Brain pericyte (primary cell): ENCODE results near the gene INHBC.
"Not testable (repeated sequence)": the region's sequence is repeated elsewhere in the genome, so short reads cannot be mapped to it uniquely, and the experiment has no call there.

Experiments
- DNase-seq: peaks from one replicate; pipeline ENCODE4 v3.0.0-alpha.2; 2012; ENCODE audit warnings: low read depth, low spot score

INHBC gene, protein sequence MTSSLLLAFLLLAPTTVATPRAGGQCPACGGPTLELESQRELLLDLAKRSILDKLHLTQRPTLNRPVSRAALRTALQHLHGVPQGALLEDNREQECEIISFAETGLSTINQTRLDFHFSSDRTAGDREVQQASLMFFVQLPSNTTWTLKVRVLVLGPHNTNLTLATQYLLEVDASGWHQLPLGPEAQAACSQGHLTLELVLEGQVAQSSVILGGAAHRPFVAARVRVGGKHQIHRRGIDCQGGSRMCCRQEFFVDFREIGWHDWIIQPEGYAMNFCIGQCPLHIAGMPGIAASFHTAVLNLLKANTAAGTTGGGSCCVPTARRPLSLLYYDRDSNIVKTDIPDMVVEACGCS

DNA sequence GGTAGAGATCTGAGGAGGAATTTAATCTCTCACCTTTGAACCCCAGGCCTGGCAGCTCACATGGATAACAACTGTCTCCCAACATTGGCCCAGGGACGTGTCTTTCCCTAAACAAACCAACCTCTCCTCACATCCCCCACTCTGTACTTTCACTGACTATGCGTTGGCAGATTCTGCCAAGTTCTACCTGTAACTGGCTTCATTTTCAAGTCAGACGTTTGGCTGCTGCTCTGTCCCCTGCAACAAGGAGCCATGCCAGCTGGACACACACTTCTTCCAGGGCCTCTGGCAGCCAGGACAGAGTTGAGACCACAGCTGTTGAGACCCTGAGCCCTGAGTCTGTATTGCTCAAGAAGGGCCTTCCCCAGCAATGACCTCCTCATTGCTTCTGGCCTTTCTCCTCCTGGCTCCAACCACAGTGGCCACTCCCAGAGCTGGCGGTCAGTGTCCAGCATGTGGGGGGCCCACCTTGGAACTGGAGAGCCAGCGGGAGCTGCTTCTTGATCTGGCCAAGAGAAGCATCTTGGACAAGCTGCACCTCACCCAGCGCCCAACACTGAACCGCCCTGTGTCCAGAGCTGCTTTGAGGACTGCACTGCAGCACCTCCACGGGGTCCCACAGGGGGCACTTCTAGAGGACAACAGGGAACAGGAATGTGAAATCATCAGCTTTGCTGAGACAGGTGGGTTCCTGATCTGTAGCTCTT is at the start of gene INHBC:
INHBC (plus strand) TSS at position 268 of the 707 bp plus-strand sequence; CDS start at position 371, 103 bp downstream.
- no peak for DNase-seq

DNA sequence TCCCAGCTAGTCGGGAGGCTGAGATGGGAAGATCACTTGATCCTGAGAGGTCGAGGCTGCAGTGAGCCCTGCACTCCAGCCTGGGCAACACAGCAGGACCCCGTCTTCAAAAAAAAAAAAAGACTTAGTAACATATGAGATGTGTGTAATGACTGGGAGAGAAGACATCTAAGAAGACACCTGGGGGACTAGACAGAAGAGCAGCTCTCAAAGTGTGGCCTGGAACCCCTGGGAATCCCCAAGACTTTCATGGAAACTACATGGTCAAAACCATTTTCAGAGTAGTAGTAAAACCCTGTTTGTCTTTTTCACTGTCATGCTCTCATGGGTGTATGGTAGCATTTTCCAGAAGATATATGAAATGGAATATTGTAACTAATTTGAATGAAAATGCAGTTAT is 49.0 kb upstream of the INHBC start:
- no peak for DNase-seq

DNA sequence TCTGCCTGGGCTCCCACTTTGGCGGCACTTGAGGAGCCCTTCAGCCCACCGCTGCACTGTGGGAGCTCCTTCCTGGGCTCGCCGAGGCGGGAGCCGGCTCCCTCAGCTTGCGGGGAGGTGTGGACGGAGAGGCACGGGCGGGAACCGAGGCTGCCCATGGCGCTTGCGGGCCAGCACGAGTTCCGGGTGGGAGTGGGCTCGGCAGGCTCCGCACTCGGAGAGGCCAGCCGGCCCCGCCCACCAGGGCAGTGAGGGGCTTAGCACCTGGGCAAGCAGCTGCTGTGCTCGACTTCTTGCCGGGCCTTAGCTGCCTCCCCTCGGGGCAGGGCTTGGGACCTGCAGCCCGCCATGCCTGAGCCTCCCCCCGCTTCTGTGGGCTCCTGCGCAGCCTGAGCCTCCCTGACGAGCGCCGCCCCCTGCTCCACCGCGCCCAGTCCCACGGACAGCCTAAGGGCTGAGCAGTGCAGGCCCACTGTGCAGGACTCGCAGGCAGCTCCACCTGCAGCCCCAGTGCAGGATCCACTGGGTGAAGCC is 48.3 kb upstream of the INHBC start:
- no peak for DNase-seq

DNA sequence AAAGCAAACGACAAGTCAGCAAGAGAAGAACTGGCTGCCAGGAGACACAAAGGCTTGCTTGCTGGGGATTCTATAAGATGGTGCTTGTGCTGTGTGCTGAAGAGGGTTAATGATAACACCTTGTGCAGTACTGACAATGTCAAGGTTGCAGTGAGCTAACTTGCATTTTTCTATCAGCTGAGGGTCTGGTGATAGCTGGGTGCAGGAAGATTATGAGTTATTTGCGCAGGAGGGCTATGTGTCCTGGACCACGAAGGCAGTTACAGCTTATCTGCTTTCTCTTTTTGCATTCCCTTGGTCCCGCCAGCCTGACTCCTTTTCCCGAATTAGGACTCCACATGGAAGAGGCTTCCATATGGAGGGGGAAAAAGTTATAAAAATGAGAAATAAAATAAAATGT is 46.2 kb upstream of the INHBC start:
- DNase-seq: no peak

DNA sequence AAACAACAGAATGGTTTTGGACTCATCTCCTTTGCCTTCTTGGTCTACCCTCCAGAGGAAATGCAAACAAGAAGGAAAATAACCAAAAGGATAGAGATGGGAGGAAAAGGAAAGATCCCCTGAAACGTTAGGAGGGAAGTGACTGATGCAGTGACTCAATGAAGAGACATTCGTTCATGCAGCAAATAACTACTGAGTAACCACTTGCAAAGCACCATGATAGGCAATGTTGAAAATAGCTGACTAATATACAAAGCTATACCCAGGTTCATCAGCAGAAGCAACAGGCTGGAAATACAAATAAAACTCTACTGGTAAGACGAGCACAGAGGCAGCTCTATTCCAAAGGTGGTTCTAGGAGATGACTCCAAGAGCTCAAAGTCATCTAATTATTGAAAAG is 45.6 kb upstream of the INHBC start:
- DNase-seq: no peak

DNA sequence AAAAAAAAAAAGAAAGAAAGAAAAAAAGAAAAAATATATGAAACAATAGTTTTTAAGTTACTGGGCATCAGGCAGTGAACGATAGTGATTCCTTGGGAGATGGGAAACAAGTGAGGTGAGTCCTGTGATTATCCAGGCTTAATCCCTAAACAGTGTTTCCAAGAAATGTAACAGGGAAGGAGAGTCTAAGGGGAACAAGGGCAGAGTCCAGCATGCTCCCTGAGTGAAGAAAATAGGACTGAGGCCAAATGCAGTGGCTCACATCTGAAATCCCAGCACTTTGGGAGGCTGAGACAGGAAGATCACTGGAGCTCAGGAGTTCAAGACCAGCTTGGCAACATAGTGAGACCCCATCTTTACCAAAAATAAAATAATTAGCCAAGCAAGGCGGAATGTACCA is 44.4 kb upstream of the INHBC start:
- DNase-seq: no peak

DNA sequence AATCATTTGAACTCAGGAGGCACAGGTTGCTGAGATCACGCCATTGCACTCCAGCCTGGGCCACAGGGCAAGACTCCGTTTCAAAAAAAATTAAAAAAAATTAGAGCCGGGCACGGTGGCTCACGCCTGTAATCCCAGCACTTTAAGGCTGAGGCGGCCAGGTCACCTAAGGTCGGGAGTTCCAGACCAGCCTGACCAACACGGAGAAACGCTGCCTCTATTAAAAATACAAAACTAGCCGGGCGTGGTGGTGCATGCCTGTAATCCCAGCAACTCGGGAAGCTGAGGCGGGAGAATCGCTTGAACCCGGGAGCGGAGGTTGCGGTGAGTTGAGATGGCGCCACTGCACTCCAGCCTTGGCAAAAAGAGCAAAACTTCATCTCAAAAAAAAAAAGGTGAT is 39.5 kb upstream of the INHBC start:
- DNase-seq: no peak

DNA sequence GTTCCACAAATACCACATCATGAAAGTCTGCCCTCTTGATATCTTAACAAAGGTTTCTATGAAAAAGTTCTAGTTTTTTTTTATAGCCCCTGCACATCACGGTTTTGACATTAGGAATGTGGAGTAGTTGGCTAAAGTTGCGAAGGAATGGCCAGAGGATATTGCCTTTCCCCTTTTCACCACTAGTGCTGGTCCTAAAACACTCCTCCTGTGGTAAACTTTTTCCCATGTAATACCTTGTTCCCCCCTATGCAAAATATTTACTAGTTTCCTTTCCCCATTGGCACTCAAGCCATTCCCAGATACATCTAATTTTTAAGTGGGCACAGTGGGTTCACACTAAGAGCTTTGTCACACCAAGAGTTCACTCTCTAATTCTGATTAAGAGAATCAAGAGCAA is 37.1 kb upstream of the INHBC start:
- DNase-seq: no peak

DNA sequence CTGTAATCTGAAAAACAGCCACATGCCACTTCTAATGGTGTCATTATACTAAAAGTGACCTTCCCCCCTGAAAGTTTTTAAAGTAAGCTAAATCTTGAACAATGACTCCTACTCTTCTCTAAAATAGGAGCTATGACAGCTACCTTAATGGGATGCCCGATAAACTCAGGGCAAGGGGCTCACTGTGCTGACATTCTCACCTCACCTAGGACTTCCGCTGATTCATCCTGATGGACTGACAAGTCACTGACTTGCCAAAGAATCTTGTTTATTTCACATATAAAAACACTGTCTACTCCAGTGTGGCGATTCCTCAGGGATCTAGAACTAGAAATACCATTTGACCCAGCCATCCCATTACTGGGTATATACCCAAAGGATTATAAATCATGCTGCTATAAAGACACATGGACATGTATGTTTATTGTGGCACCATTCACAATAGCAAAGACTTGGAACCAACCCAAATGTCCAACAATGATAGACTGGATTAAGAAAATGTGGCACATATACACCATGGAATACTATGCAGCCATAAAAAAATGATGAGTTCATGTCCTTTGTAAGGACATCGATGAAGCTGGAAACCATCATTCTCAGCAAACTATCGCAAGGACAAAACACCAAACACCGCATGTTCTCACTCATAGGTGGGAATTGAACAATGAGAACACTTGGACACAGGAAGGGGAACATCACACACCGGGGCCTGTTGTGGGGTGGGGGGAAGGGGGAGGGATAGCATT is 34.7 kb upstream of the INHBC start:
- DNase-seq: not testable (repeated sequence)

DNA sequence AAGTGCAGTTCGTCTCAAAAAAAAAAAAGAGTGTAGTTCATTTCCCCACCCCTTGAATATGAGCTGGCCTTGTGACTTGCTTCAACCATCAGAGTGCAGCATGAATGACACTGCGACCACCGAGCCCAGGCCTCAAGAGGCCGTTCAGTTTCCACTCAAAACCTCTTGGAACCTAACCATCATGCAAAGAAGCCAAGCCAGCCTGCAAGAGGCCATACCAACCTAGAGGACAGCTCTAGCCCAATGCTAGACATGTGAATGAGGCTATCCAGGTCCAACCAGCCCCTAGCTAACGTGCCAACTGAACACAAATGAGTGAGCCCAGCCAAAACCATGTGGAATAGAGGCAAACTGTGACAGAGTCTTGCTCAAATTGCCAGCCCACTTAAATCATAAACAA is 33.4 kb upstream of the INHBC start:
- no peak for DNase-seq

DNA sequence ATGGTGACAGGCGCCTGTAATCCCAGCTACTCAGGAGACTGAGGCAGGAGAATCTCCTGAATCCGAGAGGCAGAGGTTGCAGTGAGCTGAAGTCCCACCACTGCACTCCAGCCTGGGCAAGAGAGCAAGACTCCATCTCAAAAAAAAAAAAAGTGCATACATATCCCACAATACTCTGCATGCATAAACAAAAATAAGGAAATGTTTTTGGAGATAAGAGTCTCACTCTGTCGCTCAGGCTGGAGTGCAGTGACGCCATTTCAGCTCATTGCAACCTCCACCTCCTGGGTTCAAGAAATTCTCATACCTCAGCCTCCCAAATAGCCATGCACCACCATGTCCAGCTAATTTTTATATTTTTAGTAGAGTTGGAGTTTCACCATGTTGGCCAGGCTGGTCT is 32.4 kb upstream of the INHBC start:
- DNase-seq: not testable (repeated sequence)

DNA sequence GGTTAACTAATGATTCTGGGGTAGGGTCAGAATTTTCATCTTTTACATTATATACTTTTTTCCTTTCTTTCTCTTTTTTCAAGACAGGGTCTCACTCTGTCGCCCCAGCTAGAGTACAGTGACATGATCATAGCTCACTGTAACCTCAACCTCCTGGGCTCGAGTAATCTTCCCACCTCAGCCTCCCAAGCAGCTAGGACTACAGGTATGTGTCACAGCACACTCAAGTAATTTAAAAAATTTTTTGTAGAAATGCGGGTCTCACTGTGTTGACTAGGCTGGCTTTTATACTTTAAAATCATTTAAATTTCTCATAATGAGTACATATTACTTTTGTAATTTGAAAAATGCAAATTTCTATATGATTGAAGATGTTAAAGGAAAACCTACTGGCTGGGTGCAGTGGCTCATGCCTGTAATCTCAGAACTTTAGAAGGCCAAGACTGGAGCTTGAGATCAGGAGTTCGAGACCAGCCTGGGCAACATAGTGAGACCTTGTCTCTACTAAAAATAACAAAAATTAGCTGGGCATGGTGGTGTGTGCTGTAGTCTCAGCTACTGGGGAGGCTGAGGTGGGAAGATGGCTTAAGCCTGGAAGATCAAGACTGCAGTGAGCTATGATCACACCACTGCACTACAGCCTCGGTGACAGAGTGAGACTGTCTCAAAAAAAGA is 29.5 kb upstream of the INHBC start:
- DNase-seq: no peak

DNA sequence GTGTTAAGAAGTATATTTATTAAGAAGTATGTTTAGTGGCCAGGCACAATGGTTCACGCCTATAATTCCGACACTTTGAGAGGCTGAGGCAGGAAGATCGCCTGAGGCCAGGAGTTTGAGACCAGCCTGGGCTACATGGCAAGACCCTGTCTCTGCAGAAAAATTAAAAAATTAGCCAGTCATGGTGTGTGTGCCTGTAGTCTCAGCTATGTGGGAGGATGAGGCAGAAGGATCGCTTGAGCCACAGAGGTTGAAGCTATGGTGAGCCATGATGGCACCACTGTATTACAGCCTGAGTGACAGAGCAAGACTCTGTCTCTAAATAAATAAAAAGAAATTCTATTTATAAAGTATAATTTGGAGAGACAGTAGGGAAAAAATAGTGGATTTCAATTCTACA is 24.1 kb upstream of the INHBC start:
- no peak for DNase-seq

DNA sequence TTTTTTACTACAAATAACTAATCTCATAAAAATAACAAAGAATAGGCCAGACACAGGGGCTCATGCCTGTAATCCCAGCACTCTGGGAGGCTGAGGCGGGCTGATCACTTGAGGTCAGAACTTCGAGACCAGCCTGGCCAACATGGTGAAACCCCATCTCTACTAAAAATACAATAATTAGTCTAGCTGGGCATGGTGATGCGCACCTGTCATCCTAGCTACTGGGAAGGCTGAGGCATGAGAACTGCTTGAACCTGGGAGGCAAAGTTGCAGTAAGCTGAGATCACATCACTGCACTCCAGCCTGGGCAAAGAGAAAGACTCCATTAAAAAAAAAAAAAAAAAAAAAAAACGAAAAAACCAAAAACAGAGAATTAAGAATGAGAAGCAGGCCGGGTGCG is 20.4 kb upstream of the INHBC start:
- DNase-seq: not testable (repeated sequence)

DNA sequence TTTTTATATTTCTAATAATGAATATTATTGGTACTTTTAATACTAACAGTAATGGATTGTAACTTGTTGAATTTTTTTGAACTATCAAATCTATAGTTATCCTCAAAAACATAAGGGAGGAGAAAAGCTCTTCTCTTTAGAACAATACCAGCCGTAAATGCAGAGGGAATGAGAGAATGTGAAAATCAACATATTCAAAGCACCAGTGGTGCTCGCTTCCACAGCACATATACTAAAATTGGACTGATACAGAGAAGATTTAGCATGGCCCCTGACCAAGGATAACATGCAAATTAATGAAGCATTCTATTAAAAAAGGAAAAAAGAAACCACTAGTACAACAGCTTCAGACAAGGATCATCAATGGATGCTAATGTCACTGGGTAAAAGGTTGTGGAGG is 19.5 kb upstream of the INHBC start:
- DNase-seq: no peak

DNA sequence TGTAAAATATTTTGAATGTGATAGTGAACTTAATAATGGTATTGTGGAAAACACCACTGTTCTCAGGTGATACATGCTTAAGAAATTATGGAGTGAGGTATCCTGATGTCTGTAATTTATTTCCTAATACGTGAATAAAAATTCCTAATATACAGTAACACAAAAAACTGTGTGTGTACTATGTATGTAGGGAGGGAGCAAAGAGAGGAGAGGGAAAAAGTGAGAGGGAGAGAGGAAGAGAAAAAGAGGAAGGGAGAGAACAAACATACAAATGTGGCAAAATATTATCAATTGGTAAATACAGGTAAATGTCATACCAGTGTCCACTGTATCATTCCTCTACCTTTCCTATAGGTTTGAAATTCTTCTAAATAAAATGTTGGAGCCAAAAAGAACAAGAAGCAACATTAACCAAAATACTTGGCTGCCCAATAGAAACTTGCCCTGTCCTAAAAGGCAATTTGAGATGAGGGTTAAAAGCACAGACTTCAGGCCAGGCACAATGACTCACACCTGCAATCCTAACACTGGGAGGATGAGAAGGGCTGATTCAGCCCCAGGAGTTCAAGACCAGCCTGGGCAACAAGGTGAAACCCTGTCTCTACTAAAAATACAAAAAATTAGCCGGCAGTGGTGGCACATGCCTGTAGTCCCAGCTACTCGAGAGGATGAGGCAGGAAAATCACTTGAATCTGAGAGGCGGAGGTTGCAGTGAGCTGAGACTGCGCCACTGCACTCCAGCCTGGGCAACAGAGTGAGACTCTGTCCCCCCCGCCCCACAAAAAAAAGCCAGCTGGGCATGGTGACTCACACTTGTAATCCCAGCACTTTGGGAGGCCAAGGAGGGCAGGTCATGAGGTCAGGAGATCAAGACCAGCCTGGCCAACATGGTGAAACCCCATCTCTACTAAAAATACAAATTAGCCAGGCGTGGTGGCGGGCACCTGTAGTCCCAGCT is 18.3 kb upstream of the INHBC start:
- DNase-seq: no peak

DNA sequence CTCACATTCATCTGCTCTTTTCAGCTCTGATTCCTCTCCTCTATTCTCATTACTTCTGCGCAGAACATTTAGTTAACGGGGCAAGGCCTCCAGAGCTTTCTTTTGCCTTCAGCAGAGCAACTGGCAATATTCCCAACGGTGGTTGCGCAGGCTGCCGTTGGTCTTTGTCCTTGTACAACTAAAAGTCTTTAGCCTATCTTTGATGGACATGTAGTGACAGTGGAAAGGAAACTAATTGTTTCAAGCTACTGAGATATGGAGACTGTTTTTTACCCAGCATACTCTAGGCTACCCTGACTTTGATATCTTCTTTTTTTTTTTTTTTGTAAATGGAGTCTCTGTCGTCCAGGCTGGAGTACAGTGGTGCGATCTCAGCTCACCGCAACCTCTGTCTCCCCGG is 16.3 kb upstream of the INHBC start:
- no peak for DNase-seq

DNA sequence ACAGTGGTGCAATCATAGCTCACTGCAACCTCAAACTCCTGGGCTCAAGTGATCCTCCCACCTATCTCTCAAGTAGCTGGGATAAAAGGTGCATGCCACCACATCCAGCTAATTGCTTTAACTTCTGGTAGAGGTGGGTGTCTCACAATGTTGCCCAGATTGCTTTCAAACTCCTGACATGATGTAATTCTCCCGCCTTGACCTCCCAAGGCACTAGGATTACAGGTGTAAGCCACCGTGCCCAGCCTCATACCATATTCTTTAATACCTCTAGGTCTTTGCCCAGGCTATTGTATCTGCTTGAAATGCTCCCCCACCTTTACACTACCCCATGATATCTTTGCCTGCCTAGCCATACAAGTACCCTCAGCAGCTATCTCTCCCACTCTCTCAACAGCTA is 15.1 kb upstream of the INHBC start:
- no peak for DNase-seq

DNA sequence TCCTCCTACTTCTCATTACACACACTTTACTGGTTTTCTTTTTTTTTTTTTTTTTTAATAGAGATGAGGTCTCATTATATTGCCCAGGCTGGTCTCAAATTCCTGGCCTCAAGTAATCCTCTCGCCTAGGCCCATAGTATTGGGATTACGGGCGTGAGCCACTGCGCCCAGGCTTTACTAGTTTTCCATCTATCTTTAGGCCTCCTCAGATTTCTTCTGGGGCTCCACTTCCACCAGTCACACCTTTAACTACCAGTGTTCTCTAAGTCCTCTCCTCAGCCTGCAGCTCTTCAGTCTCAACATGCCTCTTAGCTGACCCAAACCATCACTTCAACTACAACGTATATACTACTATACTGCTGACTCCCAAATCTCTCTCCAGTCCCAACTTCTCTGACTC is 14.1 kb upstream of the INHBC start:
- no peak for DNase-seq

DNA sequence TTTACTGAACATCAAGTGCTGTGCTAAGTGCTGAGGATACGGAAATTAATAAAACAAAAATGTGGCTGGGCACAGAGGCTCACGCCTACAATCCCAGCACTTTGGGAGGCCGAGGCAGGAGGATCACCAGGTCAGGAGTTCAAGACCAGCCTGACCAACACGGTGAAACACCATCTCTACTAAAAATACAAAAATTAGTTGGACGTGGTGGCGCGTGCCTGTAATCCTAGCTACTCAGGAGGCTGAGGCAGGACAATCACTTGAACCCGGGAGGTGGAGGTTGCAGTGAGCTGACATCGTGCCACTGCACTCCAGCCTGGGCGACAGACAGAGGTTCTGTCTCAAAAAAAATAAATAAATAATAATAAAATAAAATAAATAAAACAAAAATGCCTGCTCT is 7.6 kb upstream of the INHBC start:
- not testable (repeated sequence) for DNase-seq

DNA sequence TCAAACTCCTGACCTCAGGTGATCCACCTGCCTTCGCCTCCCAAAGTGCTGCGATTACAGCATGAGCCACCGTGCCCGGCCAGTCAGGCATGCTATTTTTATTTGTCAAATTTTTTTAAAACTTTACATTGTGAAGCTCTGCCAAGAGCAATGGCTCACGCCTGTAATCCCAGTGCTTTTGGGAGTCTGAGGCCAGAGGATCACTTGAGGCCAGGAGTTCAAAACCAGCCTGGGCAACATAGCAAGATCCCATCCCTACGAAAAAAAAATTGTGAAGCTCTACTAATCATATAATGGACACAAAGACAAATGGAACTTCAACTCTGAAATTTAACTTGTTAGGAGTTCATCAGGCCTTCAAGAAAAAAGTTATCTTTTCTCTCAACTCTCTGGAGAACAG is 5.6 kb upstream of the INHBC start:
- no peak for DNase-seq
